Measurements from ENCODE around the gene C9orf85.

C9orf85 gene

DNA sequence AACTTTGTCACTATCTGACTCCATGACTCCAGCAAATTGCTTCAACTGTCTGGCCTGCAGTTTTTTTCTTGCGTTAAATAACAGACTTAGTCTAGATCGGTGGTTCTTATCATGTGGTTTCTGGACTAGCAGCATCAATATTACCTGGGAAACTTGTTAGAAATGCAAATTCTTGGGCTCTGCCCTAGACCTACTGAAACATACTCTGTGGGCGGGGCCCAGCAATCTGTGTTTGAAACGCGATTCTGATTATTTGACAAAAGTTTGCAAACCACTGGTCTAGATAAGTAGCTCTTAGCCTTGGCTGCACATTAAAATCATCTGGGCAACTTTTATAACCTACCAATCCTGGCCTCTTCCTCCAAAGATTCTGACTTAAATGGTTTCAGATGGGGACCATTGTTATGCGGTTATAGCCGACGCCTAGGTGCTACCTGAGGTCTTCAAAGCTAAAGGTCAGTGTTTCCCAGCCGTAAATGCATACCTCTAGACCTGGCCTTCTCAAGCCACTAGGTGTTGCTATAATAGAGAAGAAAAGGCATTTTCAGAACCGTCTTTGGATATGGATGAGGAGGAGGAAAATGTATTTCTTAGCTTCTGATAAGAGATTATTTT is 74.0 kb downstream of the C9orf85 start:
- Histone ChIP-seq H2AFZ (ENCODE audit: low read depth, low read length, severe bottlenecking) (no peak overlapping the region), H3K27ac (ENCODE audit: low read depth, low read length) (no peak overlapping the region), H3K27me3 (ENCODE audit: low read length) (no peaks in the 10 kb centered on the region), H3K9me3 (ENCODE audit: insufficient read depth, low read length) (no peaks in the 10 kb centered on the region), H3K4me3 (ENCODE audit: insufficient read depth, low read length, poor library complexity, severe bottlenecking) (no peak overlapping the region), H3K4me2 (ENCODE audit: low read depth, low read length, poor library complexity, severe bottlenecking) (no peak overlapping the region), H3K9me2 (replicated peaks; ENCODE audit: insufficient read depth, low read length) (no peaks in the 10 kb centered on the region), H4K20me1 (ENCODE audit: low read depth, low read length) (no peaks in the 10 kb centered on the region), H3F3A (ENCODE audit: insufficient read depth) (no peaks in the 10 kb centered on the region), H3K79me2 (ENCODE audit: insufficient read depth, low read length) (no peaks in the 10 kb centered on the region), H3K9ac (ENCODE audit: low read length) (no peak overlapping the region), H3K36me3 (ENCODE audit: low read length) (no peaks in the 10 kb centered on the region)
- TF ChIP-seq, protein P1, sequence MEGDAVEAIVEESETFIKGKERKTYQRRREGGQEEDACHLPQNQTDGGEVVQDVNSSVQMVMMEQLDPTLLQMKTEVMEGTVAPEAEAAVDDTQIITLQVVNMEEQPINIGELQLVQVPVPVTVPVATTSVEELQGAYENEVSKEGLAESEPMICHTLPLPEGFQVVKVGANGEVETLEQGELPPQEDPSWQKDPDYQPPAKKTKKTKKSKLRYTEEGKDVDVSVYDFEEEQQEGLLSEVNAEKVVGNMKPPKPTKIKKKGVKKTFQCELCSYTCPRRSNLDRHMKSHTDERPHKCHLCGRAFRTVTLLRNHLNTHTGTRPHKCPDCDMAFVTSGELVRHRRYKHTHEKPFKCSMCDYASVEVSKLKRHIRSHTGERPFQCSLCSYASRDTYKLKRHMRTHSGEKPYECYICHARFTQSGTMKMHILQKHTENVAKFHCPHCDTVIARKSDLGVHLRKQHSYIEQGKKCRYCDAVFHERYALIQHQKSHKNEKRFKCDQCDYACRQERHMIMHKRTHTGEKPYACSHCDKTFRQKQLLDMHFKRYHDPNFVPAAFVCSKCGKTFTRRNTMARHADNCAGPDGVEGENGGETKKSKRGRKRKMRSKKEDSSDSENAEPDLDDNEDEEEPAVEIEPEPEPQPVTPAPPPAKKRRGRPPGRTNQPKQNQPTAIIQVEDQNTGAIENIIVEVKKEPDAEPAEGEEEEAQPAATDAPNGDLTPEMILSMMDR (IDR thresholded peaks at IDR 0.05; ENCODE audit: insufficient read depth, low read length, poor library complexity, severe bottlenecking): no peak
- TF ChIP-seq EZH2phosphoT487 (conservative IDR thresholded peaks at IDR 0.05; ENCODE audit: low read length): no peak

DNA sequence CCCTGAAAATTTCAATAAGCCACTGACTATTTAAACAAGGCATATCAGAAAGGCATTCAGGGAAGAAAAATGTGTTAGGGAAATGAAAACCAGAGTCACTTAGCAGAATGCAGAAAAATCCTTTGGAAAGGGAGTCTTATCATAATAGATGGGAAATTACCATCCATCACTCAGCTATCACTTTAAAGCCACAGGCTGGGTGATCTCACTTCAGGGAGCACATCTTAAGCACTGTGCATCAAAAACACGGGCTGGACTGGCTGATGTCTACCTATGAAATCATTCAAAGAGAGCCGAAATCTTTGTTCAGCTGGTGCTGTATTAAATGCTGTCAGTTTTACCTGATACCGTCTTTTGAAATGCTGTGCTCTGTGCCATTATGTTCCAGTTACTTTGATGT is 75.5 kb downstream of the C9orf85 start:
- H3K4me2 ChIP-seq (ENCODE audit: low read depth, low read length, poor library complexity, severe bottlenecking): no peak overlapping the region

GRCh38 chr9:71987471-71988371 is 76.3 kb downstream of the C9orf85 start:
- Histone ChIP-seq H3K4me3 (ENCODE audit: insufficient read depth, low read length, poor library complexity, severe bottlenecking) (no peak overlapping the region), H3K36me3 (ENCODE audit: low read length) (no peaks in the 10 kb centered on the region), H3K9me2 (replicated peaks; ENCODE audit: insufficient read depth, low read length) (no peaks in the 10 kb centered on the region), H3F3A (ENCODE audit: insufficient read depth) (no peaks in the 10 kb centered on the region), H3K27me3 (ENCODE audit: low read length) (no peaks in the 10 kb centered on the region), H3K9ac (ENCODE audit: low read length) (no peak overlapping the region), H4K20me1 (ENCODE audit: low read depth, low read length) (no peaks in the 10 kb centered on the region), H2AFZ (ENCODE audit: low read depth, low read length, severe bottlenecking) (no peak overlapping the region), H3K79me2 (ENCODE audit: insufficient read depth, low read length) (no peaks in the 10 kb centered on the region), H3K9me3 (ENCODE audit: insufficient read depth, low read length) (no peaks in the 10 kb centered on the region), H3K4me2 (ENCODE audit: low read depth, low read length, poor library complexity, severe bottlenecking) (no peak overlapping the region), H3K27ac (ENCODE audit: low read depth, low read length) (no peak overlapping the region)
- TF ChIP-seq, protein P1 (IDR thresholded peaks at IDR 0.05; ENCODE audit: insufficient read depth, low read length, poor library complexity, severe bottlenecking): no peak
- no peak for TF ChIP-seq EZH2phosphoT487 (conservative IDR thresholded peaks at IDR 0.05; ENCODE audit: low read length)

More for the DNA sequence above, 75.5 kb downstream of the C9orf85 start:
- no peaks in the 10 kb centered on the region for H3K36me3 ChIP-seq (ENCODE audit: low read length)
- H3K27ac ChIP-seq (ENCODE audit: low read depth, low read length): no peak overlapping the region
- TF ChIP-seq, protein P1 (IDR thresholded peaks at IDR 0.05; ENCODE audit: insufficient read depth, low read length, poor library complexity, severe bottlenecking): no peak
- TF ChIP-seq EZH2phosphoT487 (conservative IDR thresholded peaks at IDR 0.05; ENCODE audit: low read length): no peak
- no peaks in the 10 kb centered on the region for H3F3A ChIP-seq (ENCODE audit: insufficient read depth)
- H3K9me2 ChIP-seq (replicated peaks; ENCODE audit: insufficient read depth, low read length): no peaks in the 10 kb centered on the region
- H3K9ac ChIP-seq (ENCODE audit: low read length): no peak overlapping the region
- H3K27me3 ChIP-seq (ENCODE audit: low read length): no peaks in the 10 kb centered on the region
- H3K4me3 ChIP-seq (ENCODE audit: insufficient read depth, low read length, poor library complexity, severe bottlenecking): no peak overlapping the region
- H4K20me1 ChIP-seq (ENCODE audit: low read depth, low read length): no peaks in the 10 kb centered on the region
- no peaks in the 10 kb centered on the region for H3K79me2 ChIP-seq (ENCODE audit: insufficient read depth, low read length)
- no peak overlapping the region for H2AFZ ChIP-seq (ENCODE audit: low read depth, low read length, severe bottlenecking)
- no peaks in the 10 kb centered on the region for H3K9me3 ChIP-seq (ENCODE audit: insufficient read depth, low read length)
